Activated naive CD4-positive, alpha-beta T cell treated with anti-CD3 and anti-CD28 coated beads, Interleukin-2, amount 50 U/mL, for 72 hours (primary cell): ENCODE measurements around the gene APOF. TPM values are rescaled to one million over a fixed set of nuclear protein-coding genes. Genes with fewer than 3 reads are reported as not detected.

Experiments used
- ATAC-seq, 2 donors: fragments of 150-1000 bp; cut with Tn5 transposase; 2 replicates each; pipeline ENCODE4 v1.10.0; 2021; ENCODE audit warnings: mild to moderate bottlenecking in 2 of 2, moderate library complexity in 2 of 2
- DNase-seq, 2 donors: peaks; one replicate each; pipeline ENCODE4 v3.0.0; 2021 to 2022; ENCODE audit warnings: low spot score in 2 of 2
- H3K27ac Mint-ChIP-seq, 2 donors: one replicate each; pipeline ENCODE4 v1.8.0; 2022; ENCODE audit warnings: mild to moderate bottlenecking in 2 of 2, mixed read lengths in 2 of 2
- H3K36me3 Mint-ChIP-seq, 2 donors: one replicate each; pipeline ENCODE4 v1.8.0; 2022; ENCODE audit warnings: mixed read lengths in 2 of 2
- H3K9me3 Mint-ChIP-seq, 2 donors: one replicate each; pipeline ENCODE4 v1.8.0; 2022; ENCODE audit warnings: mixed read lengths in 2 of 2
- total RNA-seq, 2 donors: library from RNA; stranded (reverse); gene quantifications; one replicate each; pipeline ENCODE4 v1.2.3, GENCODE V29; 2022

Gene APOF
- total RNA-seq, 2 donors from 2014 or later = not detected

- Mint-ChIP-seq H3K27ac (peak overlapping the region in 1 of 2 donors; percentile 18), H3K9me3 (no peaks in the 10 kb centered on the region), H3K36me3 (peaks cover 19% of the 10 kb centered on the region in 2 donors)
- DNase-seq (no peak), ATAC-seq (no peak)
Observed at GRCh38 chr12:56317675-56318074, 45.0 kb downstream of the APOF start.

- Mint-ChIP-seq H3K9me3 (no peaks in the 10 kb centered on the region), H3K27ac (peak within 1 kb of the TSS; percentile 99), H3K36me3 (peaks cover 19% of the 10 kb centered on the region in 2 donors)
- peak; percentile 87 to 92 for DNase-seq
- peak; percentile 91 to 95 for ATAC-seq
Observed at GRCh38 chr12:56315622-56316473, 46.8 kb downstream of the APOF start, which contains the start of gene CNPY2. Gene CNPY2, minus strand, starts transcription at chr12:56315988. Its CDS starts 771 bp downstream, at chr12:56315217.

GRCh38 chr12:56315249-56315621, 47.4 kb downstream of the APOF start:
- Mint-ChIP-seq H3K9me3 (no peaks in the 10 kb centered on the region), H3K27ac (peak overlapping the region; percentile 99), H3K36me3 (peaks cover 19% of the 10 kb centered on the region in 2 donors)
- ATAC-seq (peak in 1 of 2 donors; percentile 2), DNase-seq (no peak)

GRCh38 chr12:56311003-56311402, 51.7 kb downstream of the APOF start:
- Mint-ChIP-seq H3K27ac (peak overlapping the region in 1 of 2 donors; percentile 84), H3K9me3 (no peaks in the 10 kb centered on the region), H3K36me3 (peaks cover 19 to 22% of the 10 kb centered on the region in 2 donors)
- ATAC-seq (no peak), DNase-seq (no peak)

Other genes with a start within 250 kb of the APOF start
- 1,000 to 10,000 TPM; 5,050 to 5,339 TPM for gene RPL41, start 246.2 kb downstream of the APOF start, total RNA-seq
- gene ZC3H10, start 244.6 kb downstream of the APOF start, total RNA-seq = 10 to 100 TPM in 1 of 2 donors, 1 to 10 TPM in 1; 7.1 to 15.0 TPM
- gene ESYT1, start 234.6 kb downstream of the APOF start, total RNA-seq = 100 to 1,000 TPM; 159 to 197 TPM
- 100 to 1,000 TPM in 1 of 2 donors, 10 to 100 TPM in 1; 99.7 to 112 TPM for gene MYL6B, start 210.3 kb downstream of the APOF start, total RNA-seq
- 1,000 to 10,000 TPM; 1,014 to 1,193 TPM for gene MYL6, start 204.5 kb downstream of the APOF start, total RNA-seq
- gene SMARCC2, start 173.4 kb downstream of the APOF start, total RNA-seq = 100 to 1,000 TPM; 101 to 123 TPM
- 10 to 100 TPM; 33.4 to 39.0 TPM for gene RNF41, start 140.9 kb downstream of the APOF start, total RNA-seq
- 10 to 100 TPM; 60.7 to 90.5 TPM for gene NABP2, start 138.5 kb downstream of the APOF start, total RNA-seq
- 1 to 10 TPM in 1 of 2 donors, under 1 TPM in 1; 0.51 to 2.0 TPM for gene SLC39A5, start 132.8 kb downstream of the APOF start, total RNA-seq
- gene ANKRD52, start 104.5 kb downstream of the APOF start, total RNA-seq = 10 to 100 TPM; 26.4 to 35.8 TPM
- gene COQ10A, start 95.9 kb downstream of the APOF start, total RNA-seq = 1 to 10 TPM; 5.2 to 6.3 TPM
- gene CS, start 62.5 kb downstream of the APOF start, total RNA-seq = 100 to 1,000 TPM; 319 to 351 TPM
- gene CNPY2, start 46.9 kb downstream of the APOF start, total RNA-seq = 100 to 1,000 TPM in 1 of 2 donors, 10 to 100 TPM in 1; 58.2 to 112 TPM
- gene PAN2, start 28.9 kb downstream of the APOF start, total RNA-seq = 10 to 100 TPM; 54.0 to 71.4 TPM
- 10 to 100 TPM in 1 of 2 donors, 1 to 10 TPM in 1; 9.6 to 20.9 TPM for gene IL23A, start 24.0 kb downstream of the APOF start, total RNA-seq
- 100 to 1,000 TPM; 170 to 172 TPM for gene STAT2, start 2.8 kb downstream of the APOF start, total RNA-seq
- 10 to 100 TPM; 60.4 to 61.6 TPM for gene TIMELESS, start 86.6 kb upstream of the APOF start, total RNA-seq
- gene MIP, start 91.8 kb upstream of the APOF start, total RNA-seq = not detected
- gene SPRYD4, start 105.7 kb upstream of the APOF start, total RNA-seq = 1 to 10 TPM; 3.4 to 3.9 TPM
- 1 to 10 TPM; 4.4 to 4.7 TPM for gene GLS2, start 125.3 kb upstream of the APOF start, total RNA-seq
- 1 to 10 TPM; 2.5 to 6.2 TPM for gene RBMS2, start 159.0 kb upstream of the APOF start, total RNA-seq